Measurements from ENCODE around the gene CLEC2B.
"Not testable (repeated sequence)": the region's sequence is repeated elsewhere in the genome, so short reads cannot be mapped to it uniquely, and the experiment has no call there.

The CLEC2B gene

DNA sequence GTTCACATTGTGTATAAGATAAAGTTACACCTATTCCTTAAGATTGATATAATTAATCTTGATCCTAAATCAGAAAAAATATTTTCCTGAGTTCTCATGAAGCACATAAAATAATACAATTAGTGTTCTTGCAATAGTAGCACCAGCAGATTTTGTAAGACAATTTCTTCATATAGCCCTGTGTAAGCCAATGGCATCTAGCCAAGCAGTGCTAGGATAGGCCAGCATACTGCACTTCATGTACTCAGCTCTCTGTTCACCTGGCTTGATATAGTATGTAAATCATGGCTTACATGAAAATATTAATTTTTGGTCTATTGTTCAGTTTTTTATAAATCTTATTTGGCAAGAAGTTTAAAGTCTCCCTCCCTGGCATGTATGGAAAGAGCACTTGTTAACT, 14.0 kb upstream of the CLEC2B start:
- no peaks in the 10 kb centered on the region for H3K4me1 Mint-ChIP-seq (ENCODE audit: low read depth)
- intact Hi-C loops (cut with micrococcal nuclease) = no loop called here
- no peaks in the 10 kb centered on the region for H3K9me3 Mint-ChIP-seq
- H3K4me3 Mint-ChIP-seq = no peak overlapping the region
- H3K27ac Mint-ChIP-seq = no peak overlapping the region
- H3K27me3 Mint-ChIP-seq = no peaks in the 10 kb centered on the region
- no peaks in the 10 kb centered on the region for H3K36me3 Mint-ChIP-seq (ENCODE audit: low read depth)

DNA sequence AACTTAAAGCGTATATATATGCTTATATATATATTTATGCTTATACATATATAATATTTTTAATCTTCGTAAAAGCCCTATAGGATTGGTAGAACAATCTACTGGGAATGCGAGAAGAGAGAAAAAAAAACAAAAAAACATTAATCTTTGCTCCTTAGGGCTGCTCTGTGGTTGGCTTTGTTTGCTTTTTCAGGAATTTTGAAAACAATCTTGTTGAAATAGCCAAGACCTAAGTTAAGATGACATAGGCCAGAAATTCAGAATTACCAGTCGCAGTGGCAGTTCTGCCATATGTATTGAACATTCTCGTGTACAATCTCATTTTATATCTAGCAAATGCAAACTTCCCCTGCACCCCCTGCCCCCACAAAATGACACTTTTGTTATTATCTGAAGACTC, 12.8 kb upstream of the CLEC2B start:
- Mint-ChIP-seq H3K4me1 (ENCODE audit: low read depth) (no peaks in the 10 kb centered on the region), H3K36me3 (ENCODE audit: low read depth) (no peaks in the 10 kb centered on the region), H3K9me3 (no peaks in the 10 kb centered on the region), H3K27ac (no peak overlapping the region), H3K4me3 (no peak overlapping the region), H3K27me3 (no peaks in the 10 kb centered on the region)
- intact Hi-C loops (cut with micrococcal nuclease) = no loop called here

DNA sequence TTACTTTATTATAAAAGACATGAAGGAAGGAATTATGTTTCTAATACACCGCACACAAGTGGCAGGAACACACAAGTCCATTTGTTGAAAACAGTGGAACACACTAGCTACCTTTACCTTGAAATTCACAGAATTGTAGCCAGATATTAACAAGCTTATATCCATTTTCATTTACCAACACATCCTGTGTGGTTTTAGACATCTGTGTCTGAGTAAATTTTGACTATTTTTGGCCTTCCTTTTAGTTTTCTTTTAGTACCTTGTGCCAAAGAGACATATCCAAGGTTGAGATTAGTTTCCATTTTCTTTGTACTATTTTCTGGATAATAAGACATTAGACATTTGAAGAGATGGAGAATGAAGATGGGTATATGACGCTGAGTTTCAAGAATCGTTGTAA, 12.1 kb upstream of the CLEC2B start, which contains the start of gene KLRF2:
Gene KLRF2, plus strand, starts transcription at position 244 of the 400 bp plus-strand sequence. Its CDS starts 107 bp downstream, at position 351.
- H3K9me3 Mint-ChIP-seq = no peaks in the 10 kb centered on the region
- no peak within 1 kb of the TSS for H3K4me3 Mint-ChIP-seq
- H3K27ac Mint-ChIP-seq = no peak within 1 kb of the TSS
- no peaks in the 10 kb centered on the region for H3K27me3 Mint-ChIP-seq
- no peaks in the 10 kb centered on the region for H3K4me1 Mint-ChIP-seq (ENCODE audit: low read depth)
- H3K36me3 Mint-ChIP-seq (ENCODE audit: low read depth) = no peaks in the 10 kb centered on the region
- intact Hi-C loops (cut with micrococcal nuclease) = no loop called here

DNA sequence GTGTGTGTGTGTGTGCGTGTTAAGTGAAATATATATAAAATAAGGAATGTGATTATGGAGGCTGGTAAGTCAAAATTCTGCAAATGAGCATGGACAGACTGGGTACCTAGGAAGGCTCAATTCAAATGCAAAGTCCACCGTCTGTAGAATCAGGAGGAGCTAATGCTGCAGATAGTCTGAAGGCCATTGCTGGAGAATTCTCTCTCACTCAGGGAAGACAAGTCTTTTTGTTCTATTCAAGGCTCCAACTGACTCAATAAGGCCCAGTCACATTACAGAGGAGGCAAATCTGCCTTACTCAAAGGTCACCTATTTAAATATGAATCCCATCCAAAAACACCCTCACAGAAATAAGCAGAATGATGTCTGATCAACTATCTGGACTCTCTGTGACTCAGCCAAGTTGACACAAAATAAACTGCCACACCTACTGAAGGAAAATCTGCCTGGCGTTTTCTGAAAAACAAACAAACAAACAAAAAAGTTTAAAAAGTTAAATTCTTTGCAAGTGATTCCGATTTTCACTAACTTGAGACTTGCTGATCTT, 11.5 kb upstream of the CLEC2B start:
- no peaks in the 10 kb centered on the region for H3K4me1 Mint-ChIP-seq (ENCODE audit: low read depth)
- H3K27ac Mint-ChIP-seq = no peak overlapping the region
- intact Hi-C loops (cut with micrococcal nuclease) = no loop called here
- H3K36me3 Mint-ChIP-seq (ENCODE audit: low read depth) = no peaks in the 10 kb centered on the region
- H3K27me3 Mint-ChIP-seq = no peaks in the 10 kb centered on the region
- H3K9me3 Mint-ChIP-seq = peaks cover 2% of the 10 kb centered on the region
- no peak overlapping the region for H3K4me3 Mint-ChIP-seq

DNA sequence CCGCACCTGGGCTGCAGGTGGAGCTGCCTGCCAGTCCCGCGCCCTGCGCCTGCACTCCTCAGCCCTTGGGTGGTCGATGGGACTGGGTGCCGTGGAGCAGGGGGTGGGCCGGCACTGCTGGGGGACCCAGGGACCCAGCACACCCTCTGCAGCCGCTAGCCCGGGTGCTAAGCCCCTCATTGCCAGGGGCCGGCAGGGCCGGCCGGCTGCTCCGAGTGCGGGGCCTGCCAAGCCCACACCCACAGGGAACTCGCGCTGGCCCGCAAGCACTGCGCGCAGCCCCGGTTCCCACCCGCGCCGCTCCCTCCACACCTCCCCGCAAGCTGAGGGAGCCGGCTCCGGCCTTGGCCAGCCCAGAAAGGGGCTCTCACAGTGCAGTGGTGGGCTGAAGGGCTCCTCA, 7.0 kb upstream of the CLEC2B start:
- intact Hi-C loops (cut with micrococcal nuclease); H3K9me3 Mint-ChIP-seq; H3K36me3 Mint-ChIP-seq (ENCODE audit: low read depth); H3K27ac Mint-ChIP-seq; H3K27me3 Mint-ChIP-seq; H3K4me1 Mint-ChIP-seq (ENCODE audit: low read depth); H3K4me3 Mint-ChIP-seq: not testable (repeated sequence)

DNA sequence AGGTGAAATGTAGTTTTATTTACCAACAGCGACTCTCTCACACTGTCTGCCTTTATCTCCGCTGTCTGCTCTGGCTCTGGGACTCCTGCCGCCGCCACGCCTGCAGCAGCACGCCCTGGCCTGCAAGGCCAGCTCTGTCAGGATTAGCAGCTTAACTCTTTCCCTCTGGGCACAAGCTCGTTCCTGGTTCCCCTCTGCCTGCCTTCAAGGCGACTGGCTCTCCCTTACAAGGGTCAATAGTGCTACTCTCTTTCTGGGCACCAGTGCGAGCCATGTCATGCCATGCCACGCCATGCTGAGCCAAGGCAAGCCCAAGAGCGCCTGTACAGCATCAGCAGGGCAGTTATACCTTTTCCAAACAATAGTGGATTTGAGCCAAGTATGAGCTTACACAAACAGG, 3.6 kb upstream of the CLEC2B start:
- Mint-ChIP-seq H3K36me3 (ENCODE audit: low read depth) (peaks cover 5% of the 10 kb centered on the region), H3K4me3 (no peak overlapping the region), H3K27ac (no peak overlapping the region), H3K4me1 (ENCODE audit: low read depth) (peaks cover 5% of the 10 kb centered on the region), H3K9me3 (peaks cover 8% of the 10 kb centered on the region), H3K27me3 (no peaks in the 10 kb centered on the region)
- intact Hi-C loops (cut with micrococcal nuclease) = no loop called here

DNA sequence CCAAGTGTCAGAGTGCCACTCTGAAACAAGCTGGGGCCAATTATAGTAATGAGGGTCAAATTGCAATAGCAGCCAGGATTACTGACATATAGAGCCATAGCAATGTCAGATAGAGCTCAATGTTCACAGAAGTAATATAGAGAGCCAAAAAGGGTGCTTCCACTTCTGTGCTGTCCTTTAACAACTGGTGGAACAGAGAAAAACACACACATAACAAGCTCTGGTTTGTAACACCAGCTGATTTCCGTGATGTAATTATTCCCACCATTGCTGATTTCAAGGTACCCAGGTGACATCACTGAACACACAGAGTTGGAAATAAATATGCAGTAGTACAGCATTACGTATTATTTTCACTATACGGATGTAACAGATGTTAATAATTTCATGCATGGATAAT, 3.0 kb upstream of the CLEC2B start:
- Mint-ChIP-seq H3K4me3 (no peak overlapping the region), H3K4me1 (ENCODE audit: low read depth) (peaks cover 5% of the 10 kb centered on the region), H3K27ac (no peak overlapping the region), H3K27me3 (no peaks in the 10 kb centered on the region), H3K36me3 (ENCODE audit: low read depth) (peaks cover 5% of the 10 kb centered on the region), H3K9me3 (peaks cover 8% of the 10 kb centered on the region)
- intact Hi-C loops (cut with micrococcal nuclease) = no loop called here

DNA sequence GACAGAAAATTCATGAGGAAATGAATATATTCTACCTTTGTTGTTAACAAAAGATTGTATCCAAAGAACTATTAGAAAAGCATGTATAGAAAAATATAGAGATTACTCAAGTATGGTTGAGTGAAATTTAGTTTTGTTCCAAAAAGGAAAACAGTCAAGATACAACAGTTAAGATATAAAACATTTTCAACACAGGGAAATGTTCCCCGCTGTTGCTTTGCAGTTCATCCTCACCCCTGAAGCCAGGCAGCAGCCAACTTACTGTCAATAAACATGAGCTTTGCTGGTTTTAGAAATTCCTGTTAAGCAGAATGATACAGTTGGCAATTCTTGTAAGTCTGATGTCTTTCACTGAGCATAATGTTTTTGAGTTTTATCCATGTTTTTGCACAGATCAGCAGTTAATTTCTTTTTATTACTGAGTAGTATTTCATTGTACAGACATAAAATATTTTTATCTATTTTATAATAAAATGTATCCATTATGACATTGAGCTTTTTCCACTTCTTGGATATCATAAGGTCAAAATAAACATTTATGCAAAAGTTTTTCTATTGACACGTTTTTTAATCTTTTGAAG, 1.2 kb upstream of the CLEC2B start:
- Mint-ChIP-seq H3K36me3 (ENCODE audit: low read depth) (peaks cover 5% of the 10 kb centered on the region), H3K4me3 (peak overlapping the region; percentile 85), H3K9me3 (peaks cover 4% of the 10 kb centered on the region), H3K27ac (peak overlapping the region; percentile 100), H3K27me3 (no peaks in the 10 kb centered on the region), H3K4me1 (ENCODE audit: low read depth) (peaks cover 18% of the 10 kb centered on the region)
- intact Hi-C loops (cut with micrococcal nuclease) = no loop called here

DNA sequence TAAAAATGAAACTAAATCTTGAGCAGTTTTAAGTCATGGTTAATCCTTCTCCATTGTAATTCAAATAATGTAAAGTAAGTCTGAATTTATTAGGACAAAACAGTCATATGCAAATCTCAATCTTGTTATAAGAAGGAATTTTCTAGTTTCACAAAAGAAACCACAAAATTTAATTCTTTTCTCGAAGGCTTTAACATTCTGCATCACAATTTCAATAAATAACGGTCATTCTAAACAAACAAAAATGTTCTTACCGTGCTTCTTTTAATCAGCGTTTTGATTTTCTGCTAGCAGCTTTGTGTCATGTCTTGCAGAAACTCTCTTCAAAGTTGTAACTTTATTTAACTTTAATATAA, 225 bp downstream of the CLEC2B start:
- intact Hi-C loops (cut with micrococcal nuclease) = loop anchor here (5.0 kb wide), 2 partner anchors 57 to 112 kb away; no protein-coding TSS in a partner anchor
- H3K9me3 Mint-ChIP-seq = peaks cover 8% of the 10 kb centered on the region
- peaks cover 17% of the 10 kb centered on the region for H3K36me3 Mint-ChIP-seq (ENCODE audit: low read depth)
- no peaks in the 10 kb centered on the region for H3K27me3 Mint-ChIP-seq
- peak overlapping the region; percentile 100 for H3K27ac Mint-ChIP-seq
- H3K4me1 Mint-ChIP-seq (ENCODE audit: low read depth) = peaks cover 32% of the 10 kb centered on the region
- peak overlapping the region; percentile 72 for H3K4me3 Mint-ChIP-seq

DNA sequence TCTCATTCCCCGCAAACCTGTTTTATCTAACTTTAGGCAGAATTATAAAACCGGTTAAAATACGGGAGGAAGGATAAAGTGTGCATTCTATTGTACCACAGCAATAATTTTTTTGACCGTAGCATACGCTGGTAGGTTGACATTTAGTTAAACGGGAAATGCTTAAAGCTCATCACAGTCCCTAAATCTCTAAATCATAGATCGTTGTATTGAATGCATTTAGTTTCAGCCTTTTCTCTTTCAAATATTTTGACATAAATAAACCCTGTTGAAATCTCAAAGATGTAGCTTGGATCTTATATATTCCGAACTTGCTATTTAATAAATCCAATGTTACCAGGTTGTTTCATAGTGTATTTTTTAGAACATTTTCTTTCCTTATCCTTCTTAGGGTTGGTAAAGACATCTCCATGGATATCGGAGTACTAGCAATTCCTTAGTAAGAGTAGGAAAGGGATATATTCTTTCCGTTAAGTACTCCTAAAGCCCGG, 798 bp downstream of the CLEC2B start:
- Mint-ChIP-seq H3K4me1 (ENCODE audit: low read depth) (peaks cover 32% of the 10 kb centered on the region), H3K27ac (peak overlapping the region; percentile 100), H3K4me3 (peak overlapping the region; percentile 72), H3K36me3 (ENCODE audit: low read depth) (peaks cover 23% of the 10 kb centered on the region), H3K9me3 (peaks cover 14% of the 10 kb centered on the region), H3K27me3 (no peaks in the 10 kb centered on the region)
- intact Hi-C loops (cut with micrococcal nuclease) = loop anchor here (5.0 kb wide), 2 partner anchors 56 to 111 kb away; no protein-coding TSS in a partner anchor

DNA sequence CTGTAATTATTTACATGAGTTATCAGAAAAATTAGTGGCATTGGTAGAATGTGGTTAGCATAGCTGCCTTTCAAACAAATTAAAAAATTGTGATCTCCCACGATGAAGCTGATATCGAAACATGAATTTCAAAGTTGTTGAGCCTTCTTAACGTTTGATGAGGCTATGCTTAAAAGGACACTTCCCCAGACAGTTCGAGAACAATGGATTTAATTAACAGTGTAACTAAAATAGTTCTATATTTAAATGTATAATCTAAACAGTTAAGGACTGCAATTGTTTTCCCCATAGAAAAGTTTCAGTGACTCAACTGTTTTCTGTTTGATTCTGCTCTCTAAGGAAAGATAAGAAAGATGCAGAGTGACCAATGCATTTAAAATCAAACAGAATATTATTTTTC, 1.6 kb downstream of the CLEC2B start:
- intact Hi-C loops (cut with micrococcal nuclease) = loop anchor here (5.0 kb wide), 2 partner anchors 55 to 110 kb away; no protein-coding TSS in a partner anchor
- H3K4me1 Mint-ChIP-seq (ENCODE audit: low read depth) = peaks cover 36% of the 10 kb centered on the region
- peak overlapping the region; percentile 80 for H3K27ac Mint-ChIP-seq
- H3K27me3 Mint-ChIP-seq = no peaks in the 10 kb centered on the region
- H3K36me3 Mint-ChIP-seq (ENCODE audit: low read depth) = peaks cover 31% of the 10 kb centered on the region
- peak overlapping the region; percentile 71 for H3K4me3 Mint-ChIP-seq
- H3K9me3 Mint-ChIP-seq = peaks cover 22% of the 10 kb centered on the region

DNA sequence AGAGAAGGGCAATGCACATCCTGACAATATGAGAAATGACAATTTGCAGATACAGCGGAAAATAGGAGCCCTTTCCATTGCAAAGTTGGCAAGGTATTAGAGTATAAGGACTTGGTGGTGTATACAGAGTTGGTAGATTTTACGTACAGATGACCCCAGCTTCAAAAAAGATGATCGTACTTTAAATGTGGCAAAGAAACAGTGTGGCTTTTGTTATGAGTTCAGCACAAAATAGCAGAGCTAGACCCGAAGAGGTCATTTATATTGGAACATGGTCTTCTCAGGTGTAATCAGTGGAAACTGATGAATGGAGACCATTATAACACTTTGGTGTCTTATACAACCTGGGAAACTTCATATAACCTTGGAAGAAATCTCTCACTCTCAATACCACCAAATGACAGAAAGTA, 2.3 kb downstream of the CLEC2B start:
- Mint-ChIP-seq H3K4me3 (peak overlapping the region; percentile 73), H3K27me3 (no peaks in the 10 kb centered on the region), H3K9me3 (peaks cover 23% of the 10 kb centered on the region), H3K27ac (peak overlapping the region; percentile 80), H3K4me1 (ENCODE audit: low read depth) (peaks cover 35% of the 10 kb centered on the region), H3K36me3 (ENCODE audit: low read depth) (peaks cover 34% of the 10 kb centered on the region)
- intact Hi-C loops (cut with micrococcal nuclease) = loop anchor here (5.0 kb wide), 2 partner anchors 55 to 110 kb away; no protein-coding TSS in a partner anchor

DNA sequence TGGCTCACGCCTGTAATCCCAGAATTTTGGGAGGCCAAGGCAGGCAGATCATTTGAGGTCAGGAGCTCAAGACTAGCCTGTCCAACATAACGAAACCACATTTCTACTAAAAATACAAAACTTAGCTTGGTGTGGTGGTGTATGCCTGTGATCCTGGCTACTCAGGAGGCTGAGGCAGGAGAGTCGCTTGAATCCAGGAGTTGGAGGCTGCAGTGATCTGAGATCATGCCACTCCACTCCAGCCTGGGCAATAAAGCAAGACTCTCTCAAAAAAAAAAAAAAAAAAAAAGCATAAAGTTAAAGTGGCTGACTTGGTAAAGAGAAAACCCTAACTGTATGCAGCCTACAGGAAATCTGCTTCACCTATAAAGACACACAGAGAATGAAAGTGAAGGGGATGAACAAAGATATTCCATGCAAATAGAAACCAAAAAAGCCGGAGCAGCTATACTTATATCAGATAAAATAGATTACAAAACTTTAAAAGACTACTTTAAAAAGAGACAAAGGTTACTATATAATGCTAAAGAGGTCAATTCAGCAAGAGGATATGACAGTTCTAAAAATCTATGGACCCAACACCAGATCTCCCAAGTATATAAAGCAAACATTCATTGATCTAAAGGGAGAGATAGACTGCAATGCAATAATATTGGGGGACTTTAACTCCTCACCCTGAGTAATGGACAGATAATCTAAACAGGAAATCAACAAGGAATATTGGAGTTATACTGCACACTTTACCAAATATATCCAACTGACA, 4.1 kb downstream of the CLEC2B start:
- H3K27ac Mint-ChIP-seq = peak overlapping the region; percentile 80
- peaks cover 34% of the 10 kb centered on the region for H3K4me1 Mint-ChIP-seq (ENCODE audit: low read depth)
- peaks cover 41% of the 10 kb centered on the region for H3K36me3 Mint-ChIP-seq (ENCODE audit: low read depth)
- H3K9me3 Mint-ChIP-seq = peaks cover 23% of the 10 kb centered on the region
- no peaks in the 10 kb centered on the region for H3K27me3 Mint-ChIP-seq
- intact Hi-C loops (cut with micrococcal nuclease) = loop anchor here (5.0 kb wide), 2 partner anchors 53 to 108 kb away; no protein-coding TSS in a partner anchor
- H3K4me3 Mint-ChIP-seq = peak overlapping the region; percentile 51

DNA sequence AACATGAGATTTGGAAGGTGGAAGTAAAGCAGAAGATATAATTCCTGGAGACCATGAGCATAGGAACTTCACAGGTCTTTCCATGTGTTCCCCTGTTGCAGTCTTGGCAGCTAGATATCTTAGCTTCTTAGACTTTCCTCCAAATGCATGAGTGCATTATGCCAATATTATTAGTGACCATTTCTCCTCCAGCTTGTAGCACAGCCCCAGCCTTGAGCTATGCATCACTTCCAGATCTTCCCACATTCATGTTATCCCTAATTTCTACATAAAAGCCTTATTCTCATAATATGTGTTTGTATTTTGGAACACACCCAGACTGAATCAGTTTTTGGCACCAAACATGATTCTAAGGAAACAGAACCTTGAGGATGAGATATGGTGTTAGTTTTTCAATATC, 11.0 kb downstream of the CLEC2B start:
- H3K27me3 Mint-ChIP-seq = no peaks in the 10 kb centered on the region
- H3K9me3 Mint-ChIP-seq = peaks cover 7% of the 10 kb centered on the region
- no peak overlapping the region for H3K4me3 Mint-ChIP-seq
- H3K27ac Mint-ChIP-seq = no peak overlapping the region
- intact Hi-C loops (cut with micrococcal nuclease) = no loop called here
- H3K36me3 Mint-ChIP-seq (ENCODE audit: low read depth) = peaks cover 65% of the 10 kb centered on the region
- peaks cover 27% of the 10 kb centered on the region for H3K4me1 Mint-ChIP-seq (ENCODE audit: low read depth)

Data from dendritic cell treated with granulocyte-macrophage colony-stimulating factor and Interleukin-4, amounts not matched to agents 40 ng/mL and 50 ng/mL, for 4 days (primary cell).